ENCODE results near the gene GDPD4. TPM values are rescaled to one million over a fixed set of nuclear protein-coding genes. Genes with fewer than 3 reads are reported as not detected.

GDPD4 gene
- total RNA-seq, 1 donor: not detected

- DNase-seq (ENCODE audit: low read depth): no peak
- TF ChIP-seq, protein P1, sequence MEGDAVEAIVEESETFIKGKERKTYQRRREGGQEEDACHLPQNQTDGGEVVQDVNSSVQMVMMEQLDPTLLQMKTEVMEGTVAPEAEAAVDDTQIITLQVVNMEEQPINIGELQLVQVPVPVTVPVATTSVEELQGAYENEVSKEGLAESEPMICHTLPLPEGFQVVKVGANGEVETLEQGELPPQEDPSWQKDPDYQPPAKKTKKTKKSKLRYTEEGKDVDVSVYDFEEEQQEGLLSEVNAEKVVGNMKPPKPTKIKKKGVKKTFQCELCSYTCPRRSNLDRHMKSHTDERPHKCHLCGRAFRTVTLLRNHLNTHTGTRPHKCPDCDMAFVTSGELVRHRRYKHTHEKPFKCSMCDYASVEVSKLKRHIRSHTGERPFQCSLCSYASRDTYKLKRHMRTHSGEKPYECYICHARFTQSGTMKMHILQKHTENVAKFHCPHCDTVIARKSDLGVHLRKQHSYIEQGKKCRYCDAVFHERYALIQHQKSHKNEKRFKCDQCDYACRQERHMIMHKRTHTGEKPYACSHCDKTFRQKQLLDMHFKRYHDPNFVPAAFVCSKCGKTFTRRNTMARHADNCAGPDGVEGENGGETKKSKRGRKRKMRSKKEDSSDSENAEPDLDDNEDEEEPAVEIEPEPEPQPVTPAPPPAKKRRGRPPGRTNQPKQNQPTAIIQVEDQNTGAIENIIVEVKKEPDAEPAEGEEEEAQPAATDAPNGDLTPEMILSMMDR (IDR thresholded peaks at IDR 0.05; ENCODE audit: insufficient read depth, low read length): no peak
- no peak overlapping the region for H3K4me3 ChIP-seq (ENCODE audit: low read depth, low read length)
Measured at GRCh38 chr11:77181799-77182541, 119.5 kb downstream of the GDPD4 start.

DNA sequence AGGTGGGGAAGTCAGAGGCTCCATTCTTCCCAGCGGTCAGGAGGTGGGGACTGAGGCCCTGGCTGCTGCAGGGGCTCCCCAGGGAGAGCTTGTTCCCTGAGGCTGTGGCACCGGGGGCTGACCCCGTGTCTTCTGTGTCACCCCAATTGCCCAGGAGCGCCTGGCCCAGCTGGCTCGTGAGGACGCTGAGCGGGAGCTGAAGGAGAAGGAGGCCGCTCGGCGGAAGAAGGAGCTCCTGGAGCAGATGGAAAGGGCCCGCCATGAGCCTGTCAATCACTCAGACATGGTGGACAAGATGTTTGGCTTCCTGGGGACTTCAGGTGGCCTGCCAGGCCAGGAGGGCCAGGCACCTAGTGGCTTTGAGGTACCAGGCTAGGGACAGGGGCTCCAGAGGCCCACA is 120.3 kb downstream of the GDPD4 start:
- DNase-seq (ENCODE audit: low read depth): no peak
- no peak overlapping the region for H3K4me3 ChIP-seq (ENCODE audit: low read depth, low read length)
- TF ChIP-seq, protein P1 (IDR thresholded peaks at IDR 0.05; ENCODE audit: insufficient read depth, low read length): no peak

DNA sequence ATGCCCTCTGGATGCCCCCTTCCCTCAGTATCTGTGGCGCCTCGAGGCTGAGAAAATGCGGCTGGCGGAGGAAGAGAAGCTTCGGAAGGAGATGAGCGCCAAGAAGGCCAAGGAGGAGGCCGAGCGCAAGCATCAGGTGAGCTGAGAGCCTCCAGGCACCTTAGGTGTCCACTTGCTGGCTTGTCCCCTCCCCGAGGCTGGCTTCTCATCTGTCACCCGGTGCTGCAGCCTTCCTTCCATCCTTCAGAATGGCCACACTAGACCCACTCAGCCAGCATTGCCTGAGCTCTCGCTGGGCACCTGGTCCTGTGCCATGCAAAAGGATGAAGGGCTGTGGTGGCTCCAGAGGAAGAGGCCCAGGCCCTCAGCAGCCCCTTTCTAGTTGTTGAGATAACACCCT is 121.1 kb downstream of the GDPD4 start:
- TF ChIP-seq, protein P1 (IDR thresholded peaks at IDR 0.05; ENCODE audit: insufficient read depth, low read length): no peak
- H3K4me3 ChIP-seq (ENCODE audit: low read depth, low read length): no peak overlapping the region
- no peak for DNase-seq (ENCODE audit: low read depth)

DNA sequence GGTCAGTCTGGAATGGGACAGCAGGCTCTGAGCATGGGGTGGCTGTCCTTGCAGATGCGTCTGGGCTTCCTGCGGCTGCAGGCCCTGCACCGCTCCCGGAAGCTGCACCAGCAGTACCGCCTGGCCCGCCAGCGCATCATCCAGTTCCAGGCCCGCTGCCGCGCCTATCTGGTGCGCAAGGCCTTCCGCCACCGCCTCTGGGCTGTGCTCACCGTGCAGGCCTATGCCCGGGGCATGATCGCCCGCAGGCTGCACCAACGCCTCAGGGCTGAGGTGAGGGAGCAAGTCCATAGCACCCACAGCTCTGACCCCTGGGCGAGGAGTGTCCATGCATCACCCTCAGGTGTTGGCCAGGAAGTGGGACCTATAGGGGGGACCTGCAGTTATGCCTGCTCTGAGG is 121.8 kb downstream of the GDPD4 start:
- H3K4me3 ChIP-seq (ENCODE audit: low read depth, low read length): no peak overlapping the region
- no peak for DNase-seq (ENCODE audit: low read depth)
- TF ChIP-seq, protein P1 (IDR thresholded peaks at IDR 0.05; ENCODE audit: insufficient read depth, low read length): no peak

- TF ChIP-seq, protein P1 (IDR thresholded peaks at IDR 0.05; ENCODE audit: insufficient read depth, low read length): no peak
- DNase-seq (ENCODE audit: low read depth): no peak
Measured at GRCh38 chr11:77179048-77179447, 122.4 kb downstream of the GDPD4 start.

DNA sequence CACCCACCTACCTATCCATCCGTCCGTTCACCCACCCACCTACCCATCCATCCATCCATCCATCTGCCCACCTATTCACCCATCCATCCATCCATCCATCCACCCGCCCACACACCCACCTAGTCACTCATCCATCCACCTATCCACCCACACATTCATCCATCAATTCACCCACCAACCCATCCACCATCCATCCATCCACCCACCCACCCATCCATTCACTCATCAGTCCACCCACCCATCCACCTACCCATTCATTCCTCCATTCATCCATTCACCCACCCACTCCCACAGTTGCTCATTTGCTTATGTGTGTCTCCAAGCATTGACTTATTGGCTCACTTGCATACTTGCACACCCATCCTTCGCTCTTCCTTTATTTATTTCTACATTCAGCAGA is 123.3 kb downstream of the GDPD4 start:
- TF ChIP-seq, protein P1 (IDR thresholded peaks at IDR 0.05; ENCODE audit: insufficient read depth, low read length): no peak
- DNase-seq (ENCODE audit: low read depth): no peak
- no peak overlapping the region for H3K4me3 ChIP-seq (ENCODE audit: low read depth, low read length)

More at GRCh38 chr11:77179048-77179447, 122.4 kb downstream of the GDPD4 start:
- no peak overlapping the region for H3K4me3 ChIP-seq (ENCODE audit: low read depth, low read length)

DNA sequence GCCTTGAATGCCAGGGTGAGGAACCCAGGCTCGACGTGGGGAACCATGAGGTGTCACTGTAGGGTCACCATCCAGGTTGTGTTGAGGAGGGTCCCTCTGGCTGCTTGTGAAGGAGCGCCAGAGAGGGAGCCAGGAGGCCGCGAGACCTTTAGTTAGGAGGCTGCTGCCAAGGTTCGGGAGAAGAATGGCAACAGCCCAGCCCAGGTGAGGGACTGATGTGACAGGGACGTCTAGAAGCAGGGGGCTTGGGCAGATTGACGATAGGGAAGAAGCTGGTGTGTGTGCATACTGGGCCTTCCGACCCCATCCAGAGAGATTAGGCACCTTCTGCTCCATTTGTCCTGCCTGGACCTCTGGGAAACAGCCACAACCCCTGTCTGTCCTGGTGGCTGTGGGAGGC is 124.5 kb downstream of the GDPD4 start:
- no peak overlapping the region for H3K4me3 ChIP-seq (ENCODE audit: low read depth, low read length)
- DNase-seq (ENCODE audit: low read depth): no peak
- TF ChIP-seq, protein P1 (IDR thresholded peaks at IDR 0.05; ENCODE audit: insufficient read depth, low read length): no peak

All from fibroblast of the aortic adventitia (primary cell).